ENCODE measurements around the gene HOMER2. TPM values are rescaled to one million over a fixed set of nuclear protein-coding genes. Genes with fewer than 3 reads are reported as not detected.

HOMER2 gene
- total RNA-seq, 1 donor from 2014 or later = 18.7 TPM

- no peak for TF ChIP-seq CTCF (conservative IDR thresholded peaks at IDR 0.05)
- no peak for DNase-seq (ENCODE audit: low read depth, low spot score)
- H3K4me1 Mint-ChIP-seq = no peaks in the 10 kb centered on the region
- no peaks in the 10 kb centered on the region for H3K27me3 Mint-ChIP-seq (ENCODE audit: low read depth)
- no peak overlapping the region for H3K4me3 Mint-ChIP-seq
- no peaks in the 10 kb centered on the region for H3K36me3 Mint-ChIP-seq (ENCODE audit: low read depth)
- no peaks in the 10 kb centered on the region for H3K9me3 Mint-ChIP-seq
- H3K27ac Mint-ChIP-seq (ENCODE audit: unreplicated experiment) = no peak overlapping the region
These were observed 36.2 kb downstream of the HOMER2 start for GRCh38 chr15:82916161-82916952.

GRCh38 chr15:82914396-82914795 is 38.1 kb downstream of the HOMER2 start:
- H3K27ac Mint-ChIP-seq (ENCODE audit: unreplicated experiment) = no peak overlapping the region
- peaks cover under 1% of the 10 kb centered on the region for H3K9me3 Mint-ChIP-seq
- peaks cover under 1% of the 10 kb centered on the region for H3K36me3 Mint-ChIP-seq (ENCODE audit: low read depth)
- no peaks in the 10 kb centered on the region for H3K4me1 Mint-ChIP-seq
- H3K27me3 Mint-ChIP-seq (ENCODE audit: low read depth) = peaks cover under 1% of the 10 kb centered on the region
- no peak overlapping the region for H3K4me3 Mint-ChIP-seq
- no peak for TF ChIP-seq CTCF (conservative IDR thresholded peaks at IDR 0.05)
- DNase-seq (ENCODE audit: low read depth, low spot score) = no peak

- no peak for DNase-seq (ENCODE audit: low read depth, low spot score)
- H3K27ac Mint-ChIP-seq (ENCODE audit: unreplicated experiment) = no peak overlapping the region
- TF ChIP-seq CTCF (conservative IDR thresholded peaks at IDR 0.05) = no peak
- peaks cover 14% of the 10 kb centered on the region for H3K9me3 Mint-ChIP-seq
- peaks cover 9% of the 10 kb centered on the region for H3K36me3 Mint-ChIP-seq (ENCODE audit: low read depth)
- no peak overlapping the region for H3K4me3 Mint-ChIP-seq
- no peaks in the 10 kb centered on the region for H3K4me1 Mint-ChIP-seq
- H3K27me3 Mint-ChIP-seq (ENCODE audit: low read depth) = peaks cover 2% of the 10 kb centered on the region
These were observed 41.1 kb downstream of the HOMER2 start for GRCh38 chr15:82911458-82911857.

- no peak for TF ChIP-seq CTCF (conservative IDR thresholded peaks at IDR 0.05)
These were observed 41.8 kb downstream of the HOMER2 start for GRCh38 chr15:82910721-82911120.

GRCh38 chr15:82909080-82909815 is 43.3 kb downstream of the HOMER2 start:
- peaks cover 2% of the 10 kb centered on the region for H3K27me3 Mint-ChIP-seq (ENCODE audit: low read depth)
- H3K9me3 Mint-ChIP-seq = peaks cover 14% of the 10 kb centered on the region
- H3K4me3 Mint-ChIP-seq = no peak overlapping the region
- no peaks in the 10 kb centered on the region for H3K4me1 Mint-ChIP-seq
- H3K36me3 Mint-ChIP-seq (ENCODE audit: low read depth) = peaks cover 9% of the 10 kb centered on the region
- no peak for DNase-seq (ENCODE audit: low read depth, low spot score)
- H3K27ac Mint-ChIP-seq (ENCODE audit: unreplicated experiment) = no peak overlapping the region
- no peak for TF ChIP-seq CTCF (conservative IDR thresholded peaks at IDR 0.05)

More at GRCh38 chr15:82910721-82911120, 41.8 kb downstream of the HOMER2 start:
- Mint-ChIP-seq H3K4me1 (no peaks in the 10 kb centered on the region), H3K4me3 (no peak overlapping the region), H3K27me3 (ENCODE audit: low read depth) (peaks cover 2% of the 10 kb centered on the region), H3K36me3 (ENCODE audit: low read depth) (peaks cover 9% of the 10 kb centered on the region), H3K9me3 (peaks cover 14% of the 10 kb centered on the region), H3K27ac (ENCODE audit: unreplicated experiment) (no peak overlapping the region)
- DNase-seq (ENCODE audit: low read depth, low spot score) = no peak
